ENCODE data around the gene RERE.
"Not testable (repeated sequence)": the region's sequence is repeated elsewhere in the genome, so short reads cannot be mapped to it uniquely, and the experiment has no call there.

Gene RERE

DNA sequence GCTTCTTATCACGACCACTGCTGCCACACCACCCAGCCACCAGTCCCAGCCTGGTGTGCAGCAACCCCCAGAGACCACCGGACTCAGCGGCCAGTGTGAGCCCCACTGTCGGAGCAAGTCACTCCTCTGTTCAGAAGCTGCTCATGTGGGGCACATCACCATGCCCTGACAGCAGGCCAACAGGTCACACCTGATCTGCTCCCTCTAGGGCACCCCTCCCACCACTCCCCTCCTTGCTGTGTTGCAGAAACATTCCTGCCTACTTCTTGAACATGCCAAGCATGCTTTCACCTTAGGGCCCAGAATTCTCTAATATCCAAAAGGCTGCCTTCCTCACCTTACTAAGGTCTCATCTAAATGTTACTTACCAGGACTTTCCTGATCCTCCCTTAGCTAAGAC is 353.1 kb downstream of the RERE start:
- no peak for DNase-seq

DNA sequence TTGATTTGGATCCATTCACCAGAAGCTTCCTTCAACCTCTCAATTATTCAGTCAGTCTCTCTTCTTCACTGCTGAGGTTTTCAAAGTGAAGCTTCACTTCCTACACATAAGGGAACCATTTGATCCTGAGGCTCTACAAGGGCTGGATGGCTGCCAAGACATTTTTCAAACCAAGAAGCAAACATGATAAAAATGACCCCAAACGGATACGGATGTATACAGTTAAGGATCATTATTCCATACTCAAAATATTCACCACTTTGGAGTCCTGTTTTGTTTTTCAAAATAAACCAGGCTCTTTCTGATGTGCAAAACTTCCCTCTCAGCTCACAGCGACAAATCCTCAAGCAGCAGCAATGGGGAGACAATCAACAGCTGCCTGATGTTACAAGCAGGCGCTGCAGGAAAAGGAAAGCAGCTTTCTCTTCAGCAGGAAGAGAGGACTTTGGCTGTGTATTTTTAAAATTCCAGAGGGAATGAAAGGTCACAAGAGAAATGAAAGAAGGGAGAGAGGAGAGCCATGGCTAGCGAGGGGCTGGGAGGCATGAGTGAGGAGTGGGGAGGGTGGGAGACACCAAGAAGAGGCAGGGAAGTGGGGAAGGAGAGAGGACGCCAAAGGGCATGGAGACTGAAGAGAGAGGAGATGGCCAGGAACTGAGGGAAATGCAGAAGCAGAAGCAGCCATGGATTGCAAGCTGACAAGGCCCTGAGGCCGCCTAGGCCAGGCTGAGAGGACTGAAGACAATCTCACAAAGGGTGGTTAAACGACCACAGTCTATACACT is 354.1 kb downstream of the RERE start:
- DNase-seq: peak; percentile 68

DNA sequence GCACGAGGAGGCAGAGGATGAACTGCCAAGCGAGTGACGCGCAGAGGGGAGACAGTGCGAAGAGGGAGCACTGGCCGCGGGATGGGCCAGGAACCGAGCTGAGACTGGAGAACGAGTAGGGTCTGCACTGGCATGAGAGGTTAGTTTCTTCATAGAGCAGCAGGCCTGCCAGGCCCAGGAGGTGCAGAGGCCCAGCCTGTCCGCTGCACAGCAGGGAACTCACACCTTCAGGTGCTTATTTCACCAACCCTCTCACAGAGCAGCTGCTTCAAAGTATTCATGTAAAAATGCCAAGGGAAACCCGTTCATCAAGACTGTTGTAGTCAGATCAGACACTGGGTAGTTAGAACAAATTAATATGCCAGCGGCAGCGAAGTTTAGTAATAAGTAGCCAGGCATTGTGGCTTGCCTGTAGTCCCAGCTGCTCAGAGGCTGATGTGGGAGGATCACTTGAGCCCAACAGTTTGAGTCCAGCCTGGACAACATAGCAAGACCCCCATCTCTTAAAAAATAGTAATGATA is 355.0 kb downstream of the RERE start:
- peak; percentile 79 for DNase-seq

DNA sequence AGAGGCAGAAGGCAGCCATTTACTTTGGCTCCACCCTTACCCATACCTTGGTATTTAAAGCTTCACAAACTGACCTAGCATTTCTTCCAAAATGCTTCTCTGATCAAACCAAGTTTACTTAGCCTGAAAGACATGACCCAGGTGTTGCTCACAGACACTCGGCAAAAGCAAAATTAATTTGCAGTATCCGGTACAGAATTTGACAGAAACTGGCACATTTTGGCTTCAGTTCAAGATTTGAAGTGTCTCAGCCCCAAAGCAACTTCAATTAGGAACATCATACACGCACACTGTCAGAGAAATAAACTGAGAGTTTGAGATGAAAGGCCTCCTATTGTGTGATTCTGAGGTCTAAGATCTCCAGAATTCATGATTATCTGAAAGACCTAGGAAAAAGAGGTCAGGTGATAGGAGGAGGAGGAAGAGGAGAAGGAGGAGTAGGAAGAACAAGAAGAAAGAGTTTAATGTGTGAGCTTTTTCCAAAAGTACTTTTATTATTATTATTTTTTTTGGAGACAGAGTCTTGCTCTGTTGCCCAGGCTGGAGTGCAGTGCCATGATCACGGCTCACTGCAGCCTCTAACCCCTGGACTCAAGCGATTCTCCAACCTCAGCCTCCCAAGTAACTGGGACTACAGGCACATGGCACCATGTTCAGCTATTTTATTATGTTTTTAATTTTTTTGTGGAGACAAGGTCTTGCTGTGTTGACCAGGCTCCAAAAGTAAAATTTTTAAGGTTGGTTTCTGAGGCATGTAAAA is 355.9 kb downstream of the RERE start:
- no peak for DNase-seq

DNA sequence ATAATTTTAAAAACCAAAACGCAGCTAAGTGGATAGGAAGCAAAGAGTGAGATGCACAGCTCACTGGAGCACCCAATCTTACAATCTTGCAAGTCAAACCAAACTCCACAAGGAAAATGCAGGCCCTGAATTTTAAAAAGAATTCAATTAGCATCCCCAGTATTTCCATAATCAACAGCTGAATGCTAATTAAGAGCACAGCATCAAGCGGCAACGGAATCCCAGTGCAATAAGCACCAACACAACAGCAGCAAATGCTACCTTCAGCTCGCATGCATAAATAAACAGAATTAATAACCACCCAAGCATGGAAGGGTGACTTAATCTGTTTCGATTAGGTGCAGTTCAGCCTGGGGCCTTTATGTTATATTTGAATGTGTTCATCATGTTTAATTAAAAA is 356.7 kb downstream of the RERE start:
- DNase-seq: no peak

DNA sequence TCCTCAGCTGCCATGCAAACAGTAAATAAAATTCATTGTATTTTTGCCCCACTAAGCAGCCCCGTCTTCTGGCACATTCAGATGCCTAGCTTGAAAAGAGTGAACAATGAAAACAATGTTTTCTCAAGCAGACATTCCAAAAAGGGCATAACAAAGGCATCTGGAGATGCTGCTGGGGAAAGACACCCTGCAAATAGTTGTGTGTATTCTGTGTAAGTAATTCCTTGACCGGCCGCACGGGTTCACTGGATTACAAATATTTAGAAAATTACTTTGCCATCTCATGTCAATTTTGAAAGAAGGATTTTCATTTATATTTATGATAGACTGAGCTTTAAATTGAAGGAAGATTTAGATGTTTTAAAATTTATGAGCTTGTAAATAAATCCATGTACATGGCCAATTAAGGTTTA is 357.3 kb downstream of the RERE start:
- no peak for DNase-seq

DNA sequence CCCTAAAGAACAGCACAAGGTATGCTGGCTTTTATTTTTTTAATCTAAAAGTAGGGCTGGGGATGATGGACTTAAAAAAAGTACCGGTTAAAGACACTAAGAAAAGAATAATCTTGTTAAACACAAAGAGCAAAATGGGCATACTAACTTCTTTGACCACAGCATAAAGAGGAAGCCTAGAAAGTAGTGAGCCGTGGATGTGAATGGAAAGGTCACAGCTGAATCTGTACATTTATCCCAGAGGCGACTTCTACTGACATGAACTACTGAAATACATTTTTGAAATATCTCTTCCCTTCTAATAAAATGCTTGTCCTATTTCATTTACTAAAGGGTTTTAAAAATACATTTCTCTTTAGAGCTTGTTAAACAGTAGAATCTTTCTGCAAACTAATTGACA is 358.8 kb downstream of the RERE start:
- no peak for DNase-seq

DNA sequence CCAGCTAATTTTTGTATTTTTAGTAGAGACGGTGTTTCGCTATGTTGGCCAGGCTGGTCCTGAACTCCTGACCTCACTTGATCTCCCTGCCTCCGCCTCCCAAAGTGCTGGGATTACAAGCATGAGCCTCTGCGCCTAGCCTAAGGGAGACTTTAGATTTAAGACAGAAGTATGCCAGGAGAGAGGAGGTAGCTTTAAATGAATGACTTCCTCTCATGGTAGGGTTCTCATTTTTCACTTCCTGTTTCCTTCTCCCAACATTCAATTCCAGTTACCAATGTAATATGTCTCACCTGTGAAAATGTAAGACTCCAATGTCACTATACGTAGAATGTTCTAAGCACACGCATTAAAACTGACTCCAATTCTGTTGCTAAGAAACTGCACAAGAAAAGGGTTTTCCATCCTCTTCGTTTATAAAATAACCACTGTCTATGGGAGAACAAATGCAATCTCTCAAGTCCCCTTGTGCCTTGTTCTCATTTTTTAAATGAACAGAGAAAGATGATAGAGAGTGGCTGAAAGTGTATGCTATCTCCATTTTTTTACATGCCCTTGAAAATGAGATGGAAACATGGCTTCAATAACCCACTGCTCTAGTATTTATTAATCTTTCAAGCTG is 359.6 kb downstream of the RERE start:
- no peak for DNase-seq

DNA sequence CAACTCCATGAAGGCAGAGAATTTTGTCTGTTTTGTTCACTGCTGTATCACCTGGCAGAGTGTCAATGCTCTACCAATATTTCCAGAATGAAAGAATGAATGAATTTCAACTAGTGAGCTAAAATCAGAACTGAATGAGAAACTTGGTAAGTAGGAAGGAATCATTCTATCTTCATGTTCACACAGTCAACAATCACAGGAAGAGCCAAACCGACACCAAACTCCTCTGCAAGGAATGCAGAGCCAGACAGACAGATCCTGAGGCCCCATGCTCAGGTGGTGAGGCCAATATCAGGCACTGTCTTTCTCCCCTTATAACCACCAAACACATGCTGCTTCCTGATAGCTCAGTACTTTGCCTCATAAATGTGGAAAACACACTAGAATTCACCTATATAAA is 360.4 kb downstream of the RERE start:
- DNase-seq: no peak

DNA sequence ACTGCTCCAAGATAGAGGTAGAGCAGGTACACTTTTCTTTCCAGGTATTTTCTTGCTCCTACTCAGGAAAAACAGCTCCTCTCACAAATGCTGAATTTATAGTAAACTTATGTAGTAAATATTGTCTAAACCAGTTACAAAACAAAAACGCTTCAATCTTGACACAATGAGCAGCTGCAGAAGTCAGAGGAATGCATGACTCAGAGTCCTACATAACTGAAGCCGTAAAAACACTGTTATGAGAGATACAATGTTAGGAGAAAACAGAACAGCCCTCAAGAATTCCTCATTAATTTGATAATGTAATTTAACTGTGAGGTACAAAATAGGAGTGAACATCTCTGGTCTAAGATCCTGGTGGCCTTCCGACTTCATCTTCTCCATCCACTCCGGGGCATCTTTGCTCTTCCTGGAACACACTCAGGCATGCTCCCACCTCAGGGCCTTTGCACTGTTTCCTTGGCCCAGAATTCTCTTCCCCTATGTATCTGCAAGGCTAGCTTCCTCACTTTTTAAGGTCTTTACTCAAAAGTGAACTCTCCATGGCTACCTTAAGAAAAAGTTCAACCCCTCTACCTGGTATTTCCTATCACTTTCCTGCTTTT is 361.0 kb downstream of the RERE start:
- no peak for DNase-seq

DNA sequence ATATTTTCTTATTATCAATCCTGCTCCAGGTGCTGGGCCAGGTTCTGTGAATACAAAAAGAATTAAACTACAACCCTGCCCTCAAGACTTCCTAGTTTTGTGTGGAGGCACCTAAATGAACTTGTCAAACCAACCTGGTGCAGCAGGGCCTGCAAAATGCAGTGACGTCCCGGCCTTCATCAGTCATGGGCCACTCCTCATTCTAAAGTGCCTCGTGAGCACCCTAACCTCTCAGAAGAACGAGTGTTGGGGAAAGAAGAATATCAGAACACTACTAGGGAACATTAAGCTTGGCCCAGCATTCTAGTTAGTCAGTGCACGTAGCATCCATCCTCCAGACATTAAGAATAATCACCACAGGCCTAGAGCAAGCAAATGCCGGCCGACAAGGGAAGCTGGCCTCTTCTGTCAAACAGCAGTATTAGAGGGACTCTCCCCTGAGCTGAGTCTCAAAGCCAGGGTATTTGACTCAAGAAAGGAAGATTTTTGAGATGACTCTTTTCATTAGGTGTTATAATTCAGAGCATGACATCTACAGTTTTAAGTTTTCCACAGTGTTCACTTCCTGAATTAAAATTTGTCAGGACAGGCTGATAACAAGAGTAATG is 361.6 kb downstream of the RERE start:
- DNase-seq: no peak

DNA sequence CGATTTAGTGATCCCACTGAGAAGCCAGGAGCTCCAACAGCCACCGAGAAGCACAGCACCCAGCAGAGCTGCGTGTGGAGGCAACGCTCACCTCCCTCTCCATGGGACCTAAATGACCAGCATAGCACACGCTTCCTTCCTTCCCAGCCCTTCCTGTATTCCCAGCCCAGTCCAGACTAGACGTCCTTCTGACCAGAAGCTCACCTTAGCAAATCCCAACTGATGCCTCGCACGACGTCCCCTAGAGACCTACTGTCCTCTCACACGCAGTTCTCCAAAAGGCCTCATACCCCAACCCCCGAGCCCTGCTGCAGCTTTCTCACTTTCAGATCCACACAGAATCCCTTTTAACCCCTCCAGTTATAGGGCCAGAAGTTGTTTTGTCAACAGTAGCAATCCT is 367.1 kb downstream of the RERE start:
- no peak for DNase-seq

DNA sequence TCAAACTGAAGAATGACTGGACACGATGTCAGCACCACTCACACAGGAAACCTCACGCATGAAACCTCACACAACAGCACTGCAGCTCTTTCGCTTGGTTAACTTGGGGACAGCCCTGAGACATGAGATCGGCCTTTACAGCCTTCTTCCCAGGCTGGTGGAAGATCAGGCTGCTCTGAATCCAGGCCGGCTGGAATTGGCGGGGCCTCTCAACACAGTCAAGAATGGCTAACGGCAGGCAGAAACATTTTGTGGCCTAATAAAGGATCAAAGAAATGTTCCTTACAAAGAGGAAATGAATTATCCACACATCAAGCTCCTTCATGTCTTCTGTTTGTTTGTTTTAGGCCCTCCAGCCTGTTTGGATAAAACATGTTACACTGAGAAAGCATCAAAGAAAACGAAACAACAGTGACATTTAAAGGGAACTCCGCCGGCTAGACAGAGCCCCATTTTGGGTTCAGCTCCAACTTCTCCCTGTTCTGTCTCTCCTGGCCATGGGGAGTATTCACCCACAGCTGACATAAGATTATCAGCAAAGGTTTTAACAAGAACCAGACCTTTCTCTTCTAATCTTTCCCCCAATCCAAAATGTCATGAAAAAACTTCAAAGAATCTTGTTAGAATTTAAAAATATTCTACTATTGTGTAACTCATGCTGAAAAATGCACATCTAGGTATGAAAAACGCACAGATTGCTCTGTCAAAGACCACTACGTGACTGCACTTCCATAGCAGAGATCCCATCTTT is 368.4 kb downstream of the RERE start:
- peak; percentile 32 for DNase-seq

DNA sequence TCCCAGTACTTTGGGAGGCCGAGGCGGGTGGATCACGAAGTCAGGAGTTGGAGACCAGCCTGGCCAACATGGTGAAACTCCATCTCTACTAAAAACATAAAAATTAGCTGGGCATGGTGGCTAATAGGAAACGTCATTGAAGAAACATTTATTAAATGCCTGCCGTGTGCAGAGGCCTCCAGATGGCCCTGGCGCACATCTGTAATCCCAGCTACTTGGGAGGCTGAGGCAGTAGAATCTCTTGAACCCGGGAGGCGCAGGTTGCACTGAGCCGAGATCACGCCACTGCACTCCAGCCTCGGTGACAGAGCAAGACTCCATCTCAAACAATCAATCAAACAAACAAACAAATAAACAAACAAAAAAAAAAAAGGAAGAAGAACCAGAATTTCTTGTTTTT is 368.9 kb downstream of the RERE start:
- DNase-seq: not testable (repeated sequence)

DNA sequence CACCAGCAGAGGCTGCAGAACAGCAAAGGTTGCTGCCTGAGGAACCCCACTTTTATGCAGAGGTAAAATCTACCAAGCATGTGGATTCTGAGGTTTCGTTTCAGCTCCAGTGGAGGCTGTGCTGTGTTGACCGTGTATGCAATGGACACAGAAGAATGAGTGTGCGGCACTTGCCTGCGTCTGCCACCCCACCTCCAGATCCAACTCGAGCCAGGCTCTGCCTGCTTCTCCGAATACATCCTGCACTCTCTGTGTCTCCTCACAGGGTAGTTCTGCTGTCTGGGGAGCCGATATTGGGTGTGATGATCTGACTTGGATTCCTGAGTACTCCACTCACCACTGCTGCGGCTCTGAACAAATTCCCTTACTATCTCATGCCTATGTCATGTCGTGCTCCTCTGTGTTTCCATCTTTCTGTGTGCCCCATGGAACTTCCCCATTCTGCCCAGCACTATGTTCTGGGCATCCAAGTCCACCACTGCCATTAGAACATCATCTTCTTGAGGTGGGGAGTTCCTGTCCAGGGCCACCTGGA is 369.8 kb downstream of the RERE start:
- no peak for DNase-seq

DNA sequence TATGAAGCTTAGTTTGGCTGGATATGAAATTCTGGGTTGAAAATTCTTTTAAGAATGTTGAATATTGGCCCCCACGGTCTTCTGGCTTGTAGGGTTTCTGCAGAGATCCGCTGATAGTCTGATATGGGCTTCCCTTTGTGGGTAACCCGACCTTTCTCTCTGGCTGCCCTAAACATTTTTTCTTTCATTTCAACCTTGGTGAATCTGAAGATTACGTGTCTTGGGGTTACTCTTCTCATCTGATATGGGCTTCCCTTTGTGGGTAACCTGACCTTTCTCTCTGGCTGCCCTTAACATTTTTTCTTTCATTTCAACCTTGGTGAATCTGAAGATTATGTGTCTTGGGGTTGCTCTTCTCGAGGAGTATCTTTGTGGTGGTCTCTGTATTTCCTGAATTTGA is 371.3 kb downstream of the RERE start:
- not testable (repeated sequence) for DNase-seq

DNA sequence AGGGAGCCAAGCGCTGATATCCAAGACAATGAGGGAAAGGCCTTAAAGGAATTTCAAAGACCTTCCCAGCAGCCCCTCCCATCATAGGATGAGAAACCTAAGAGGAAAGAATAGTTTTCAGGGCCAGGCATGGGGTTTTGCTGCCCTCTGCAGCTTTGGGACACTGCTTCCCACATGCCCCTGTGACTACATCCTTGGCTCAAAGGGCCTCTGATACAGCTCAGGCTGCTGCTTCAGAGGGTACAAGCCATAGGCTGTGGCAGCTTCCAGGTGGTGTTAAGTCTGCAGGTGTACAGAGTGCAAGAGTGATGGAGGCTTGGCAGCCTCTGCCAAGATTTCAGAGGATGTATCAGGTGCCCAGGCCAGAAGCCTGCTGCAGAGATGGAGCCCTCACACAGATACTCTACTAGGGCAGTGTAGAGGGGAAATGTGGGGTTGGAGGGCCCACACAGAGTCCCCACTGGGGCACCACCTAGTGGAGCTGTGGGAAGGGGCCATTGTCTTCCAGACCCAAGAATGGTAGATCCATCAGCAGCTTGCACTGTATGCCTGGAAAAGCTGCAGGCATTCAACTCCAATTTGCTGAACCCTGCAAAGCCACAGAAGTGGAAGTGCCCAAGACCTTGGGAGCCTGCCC is 373.8 kb downstream of the RERE start:
- DNase-seq: no peak

DNA sequence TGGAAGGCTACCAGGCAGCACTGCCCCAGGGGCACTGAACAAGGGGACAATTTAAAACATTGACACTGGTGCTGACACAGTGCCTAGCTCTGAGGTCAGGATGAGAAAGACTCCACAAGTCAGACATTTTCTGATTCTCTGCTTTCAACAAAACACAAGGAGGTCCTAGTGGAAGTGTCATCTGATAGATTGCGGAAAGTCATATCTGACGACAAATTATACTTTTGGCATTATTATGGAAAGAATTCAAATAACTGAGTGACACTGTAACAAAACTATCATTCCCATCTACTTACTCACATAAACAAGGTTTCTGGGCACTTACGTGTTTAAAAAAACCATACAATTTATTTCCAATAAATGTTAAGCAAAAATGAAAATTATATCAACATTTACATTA is 376.0 kb downstream of the RERE start:
- no peak for DNase-seq

DNA sequence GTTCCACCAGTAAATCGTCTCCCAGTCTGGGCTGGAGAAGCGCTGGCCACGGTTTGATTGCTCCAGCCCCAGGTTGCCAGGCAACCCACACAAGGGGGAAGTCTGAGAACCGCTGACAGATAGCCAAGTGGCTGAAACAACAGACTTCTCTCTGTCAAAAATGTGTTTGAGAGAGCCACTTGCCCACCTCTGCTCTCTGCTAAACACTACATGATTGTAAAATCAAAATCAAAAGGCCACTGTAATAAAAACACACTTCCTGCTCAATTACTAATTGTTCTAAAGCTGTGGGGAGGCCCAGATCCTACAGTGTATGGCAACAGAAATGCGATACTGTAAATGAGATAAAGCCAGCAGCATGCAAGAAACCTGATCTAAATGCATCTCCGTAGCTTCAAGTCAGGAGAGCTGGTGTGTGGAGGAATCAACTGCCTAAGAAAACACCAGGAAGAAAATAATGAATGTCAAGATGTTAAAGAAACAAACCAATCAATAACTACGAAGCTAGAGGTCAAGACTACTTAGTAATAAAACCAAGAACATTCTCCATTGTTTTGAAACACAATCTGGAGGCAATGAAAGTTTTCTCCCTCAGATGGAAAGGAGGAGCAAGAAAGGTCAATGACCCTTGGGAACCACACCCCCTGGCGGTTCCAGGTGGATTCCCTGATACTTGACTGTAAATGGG is 378.3 kb downstream of the RERE start:
- peak; percentile 97 for DNase-seq

DNA sequence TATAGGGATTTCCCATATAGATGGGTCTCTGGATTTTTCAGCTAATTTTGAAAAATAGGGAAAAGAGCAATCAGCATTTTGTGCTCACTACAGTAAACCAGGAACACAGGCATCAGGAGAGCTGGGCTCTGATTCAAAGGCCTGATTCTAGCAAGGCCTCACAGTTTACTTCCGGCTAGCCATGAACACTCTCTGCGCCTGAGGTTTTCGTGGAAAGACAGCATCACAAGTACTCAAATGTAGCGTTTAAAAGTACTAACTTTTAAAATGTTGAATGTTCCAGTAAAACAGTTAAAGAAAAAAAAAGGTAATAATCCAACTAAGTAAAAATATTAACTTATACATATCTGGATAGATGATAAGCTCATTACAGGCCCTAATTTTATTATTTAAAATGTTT is 379.0 kb downstream of the RERE start:
- no peak for DNase-seq

DNA sequence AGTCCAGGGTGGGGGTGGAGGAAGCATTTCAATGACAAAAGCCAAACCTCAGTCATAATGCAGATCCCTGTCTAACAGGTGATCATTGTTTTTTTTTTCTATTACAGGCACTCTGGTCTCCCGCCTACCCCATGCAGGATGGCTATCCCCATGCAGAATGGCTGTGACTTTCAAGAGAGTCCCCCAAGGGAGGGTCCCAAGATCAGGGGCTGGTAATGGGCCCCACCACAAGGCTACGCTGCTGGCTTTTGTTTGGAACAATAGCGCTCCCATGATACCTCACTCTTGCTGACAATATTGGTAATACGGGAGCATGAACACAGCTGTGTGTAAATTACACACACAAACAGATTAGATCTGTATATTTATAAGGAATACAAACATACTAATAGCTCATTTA is 380.1 kb downstream of the RERE start:
- DNase-seq: no peak

All from NCI-H510A (cell line).